GM12872 (cell line): ENCODE measurements around the gene MAFB.

Source experiments
- TF ChIP-seq, protein P1 (sequence below): IDR thresholded peaks from 3 replicates; pipeline ENCODE4 v1.5.1; 2011; ENCODE audit warnings: low read depth, mild to moderate bottlenecking, low read length, moderate library complexity; ENCODE audit not compliant: insufficient read depth

Gene MAFB

DNA sequence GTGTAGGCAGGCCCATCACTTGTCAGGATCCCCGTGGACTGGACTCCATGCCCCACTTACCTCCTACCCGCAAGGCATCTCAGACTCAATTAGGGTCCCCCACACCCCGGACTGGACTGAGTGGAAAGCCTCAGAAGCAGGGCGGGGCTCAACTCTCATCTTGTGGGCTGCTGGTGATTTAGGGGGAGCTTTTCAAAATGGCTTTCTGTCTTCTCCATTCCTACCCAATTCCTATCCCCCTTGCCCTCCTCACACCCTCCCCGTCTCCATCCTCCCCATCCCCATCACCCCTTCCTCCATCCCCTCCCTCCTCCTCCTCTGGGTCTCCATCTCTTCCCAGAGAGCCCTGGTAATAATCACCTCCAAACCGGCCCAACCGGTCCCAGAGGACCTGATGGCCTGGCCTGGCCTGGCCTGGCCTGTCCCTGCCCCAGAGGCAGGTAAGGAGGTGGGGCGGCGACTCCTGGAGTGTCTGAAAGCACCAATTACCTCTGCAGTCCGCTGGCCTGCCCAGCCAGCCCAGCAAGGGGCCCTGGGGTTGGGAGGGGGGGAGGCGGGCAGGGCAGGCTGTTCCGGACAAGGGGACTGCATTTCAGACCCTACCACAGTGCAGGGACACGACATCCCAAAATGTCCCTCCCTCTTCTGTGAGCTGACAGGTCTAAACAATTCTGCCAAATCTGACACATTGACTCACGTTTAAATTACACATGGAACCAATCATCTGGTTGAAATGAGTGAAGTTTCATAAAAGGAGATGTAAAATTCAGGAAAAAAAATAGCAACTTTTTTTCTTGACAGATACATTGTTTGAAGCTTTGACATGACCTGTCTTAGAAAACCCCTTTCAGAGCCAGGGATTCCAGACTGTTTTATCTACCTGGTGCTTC, 24.8 kb downstream of the MAFB start:
- TF ChIP-seq, protein P1, sequence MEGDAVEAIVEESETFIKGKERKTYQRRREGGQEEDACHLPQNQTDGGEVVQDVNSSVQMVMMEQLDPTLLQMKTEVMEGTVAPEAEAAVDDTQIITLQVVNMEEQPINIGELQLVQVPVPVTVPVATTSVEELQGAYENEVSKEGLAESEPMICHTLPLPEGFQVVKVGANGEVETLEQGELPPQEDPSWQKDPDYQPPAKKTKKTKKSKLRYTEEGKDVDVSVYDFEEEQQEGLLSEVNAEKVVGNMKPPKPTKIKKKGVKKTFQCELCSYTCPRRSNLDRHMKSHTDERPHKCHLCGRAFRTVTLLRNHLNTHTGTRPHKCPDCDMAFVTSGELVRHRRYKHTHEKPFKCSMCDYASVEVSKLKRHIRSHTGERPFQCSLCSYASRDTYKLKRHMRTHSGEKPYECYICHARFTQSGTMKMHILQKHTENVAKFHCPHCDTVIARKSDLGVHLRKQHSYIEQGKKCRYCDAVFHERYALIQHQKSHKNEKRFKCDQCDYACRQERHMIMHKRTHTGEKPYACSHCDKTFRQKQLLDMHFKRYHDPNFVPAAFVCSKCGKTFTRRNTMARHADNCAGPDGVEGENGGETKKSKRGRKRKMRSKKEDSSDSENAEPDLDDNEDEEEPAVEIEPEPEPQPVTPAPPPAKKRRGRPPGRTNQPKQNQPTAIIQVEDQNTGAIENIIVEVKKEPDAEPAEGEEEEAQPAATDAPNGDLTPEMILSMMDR, result no peak

DNA sequence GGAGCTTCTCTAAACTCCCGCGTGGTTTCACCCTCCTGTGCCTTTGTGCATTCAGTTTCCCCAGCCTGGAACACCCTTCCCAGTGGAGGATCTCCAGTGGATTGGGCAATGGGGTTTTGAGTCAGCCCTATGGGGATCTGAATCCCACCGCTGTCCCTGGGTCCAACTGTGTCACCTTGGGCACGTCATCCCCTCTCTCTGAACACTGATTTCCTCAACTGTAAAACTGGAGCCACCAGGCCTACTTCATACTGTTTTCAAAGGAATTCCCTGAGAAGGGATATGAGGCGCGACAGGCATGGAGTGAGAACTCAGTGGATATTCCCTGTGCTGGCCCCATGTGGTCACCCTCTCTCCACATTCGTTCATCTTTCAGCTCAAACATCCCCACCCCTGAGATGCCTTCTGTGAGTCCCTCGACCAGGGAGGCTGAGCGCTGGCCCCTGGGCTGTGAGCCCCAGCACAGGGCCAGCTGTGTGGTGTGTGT, 25.7 kb downstream of the MAFB start:
- TF ChIP-seq, protein P1, result no peak

DNA sequence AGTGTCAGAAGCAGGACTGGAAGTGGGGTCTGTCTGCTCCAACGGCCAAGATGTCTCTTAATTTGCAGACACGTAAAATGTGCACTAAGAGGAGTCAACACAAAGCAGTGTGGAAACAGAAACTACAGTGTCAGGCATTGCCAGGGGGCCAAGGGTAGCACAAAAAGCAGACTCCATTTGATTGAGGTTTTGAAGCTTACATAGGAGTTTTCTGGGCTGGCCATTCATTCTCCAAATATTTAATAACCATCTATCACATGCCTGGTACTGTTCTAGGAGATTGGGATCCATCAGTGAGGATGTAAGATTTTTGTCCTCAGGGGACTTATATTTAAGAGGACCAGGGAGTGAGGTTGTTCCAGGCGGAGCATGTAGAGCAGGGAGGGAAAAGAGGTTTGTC, 29.5 kb downstream of the MAFB start:
- TF ChIP-seq, protein P1, result no peak

DNA sequence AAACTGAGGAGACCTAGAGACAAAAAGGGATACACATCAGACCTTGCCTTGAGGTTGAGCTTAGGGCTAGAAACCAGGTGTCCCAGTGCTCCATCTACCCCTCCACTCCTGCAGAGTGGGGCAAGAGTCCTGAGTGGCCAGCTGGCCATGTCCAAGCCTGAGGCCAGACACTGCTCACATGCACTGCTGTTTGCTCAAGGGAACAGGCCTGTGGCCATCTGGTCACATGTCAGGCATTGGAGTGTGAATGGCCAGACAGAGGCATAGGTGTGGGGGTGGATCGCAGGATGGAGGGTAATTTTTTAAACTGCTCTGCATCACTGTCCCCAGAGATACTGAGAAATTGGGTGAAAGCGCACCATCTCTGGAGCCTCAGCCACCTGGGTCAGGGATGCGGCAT, 30.5 kb downstream of the MAFB start:
- TF ChIP-seq, protein P1, result no peak

DNA sequence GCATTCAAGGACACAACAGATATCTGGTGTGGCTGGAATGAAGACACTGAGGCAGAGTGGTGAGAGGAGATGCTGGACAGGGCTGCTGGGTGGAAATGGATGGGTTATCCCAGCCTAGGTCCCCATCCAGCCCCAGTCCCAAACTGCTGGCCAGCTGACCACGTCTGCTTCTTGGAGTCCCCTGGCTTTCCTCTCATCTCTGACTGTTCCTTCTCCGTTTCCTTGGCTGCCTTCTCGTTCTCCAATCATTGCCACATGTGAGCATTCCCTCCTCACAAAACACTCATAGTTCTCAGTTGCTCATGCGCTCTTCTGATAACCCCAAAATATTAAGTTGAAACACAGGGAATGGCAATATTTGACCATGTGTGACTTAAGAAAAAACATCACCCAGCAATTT, 31.5 kb downstream of the MAFB start:
- TF ChIP-seq, protein P1, result no peak

DNA sequence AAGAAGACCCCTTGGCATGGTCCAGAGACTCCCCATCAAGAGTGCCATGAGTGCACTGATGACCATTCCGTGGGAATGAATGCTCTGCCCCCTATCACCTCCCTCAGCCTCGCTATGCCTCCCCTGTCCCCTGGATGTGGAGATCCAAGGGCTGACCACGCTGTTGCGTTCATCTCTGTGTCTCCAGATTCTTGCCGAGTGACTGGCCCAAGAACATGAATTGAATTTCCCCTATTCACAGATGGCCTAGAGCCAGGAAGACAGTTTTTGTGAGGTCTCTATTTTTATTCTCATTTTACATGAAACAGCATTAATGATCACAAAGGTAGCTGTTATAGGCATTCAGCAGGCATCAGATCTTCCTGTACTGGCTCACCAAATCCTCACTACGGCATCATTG, 33.6 kb downstream of the MAFB start:
- TF ChIP-seq, protein P1, result no peak

DNA sequence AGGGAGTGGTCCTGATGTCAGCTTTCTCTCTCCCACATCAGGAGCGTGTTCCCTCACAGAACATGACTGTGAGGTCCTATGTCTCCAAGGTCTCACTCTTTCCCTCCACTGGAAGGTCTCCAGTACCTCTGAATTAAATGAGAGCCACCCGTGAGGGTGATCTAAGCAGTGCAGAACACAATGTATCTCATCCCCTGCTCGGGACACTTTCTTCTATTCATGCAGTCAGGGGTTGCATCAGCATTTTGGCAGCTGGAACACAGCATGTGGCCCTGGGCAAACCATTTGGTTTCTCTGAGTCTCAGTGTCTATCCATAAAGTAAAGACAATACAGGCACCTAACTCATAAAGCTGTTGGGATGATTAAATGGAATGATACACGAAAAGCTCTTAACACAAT, 34.2 kb downstream of the MAFB start:
- TF ChIP-seq, protein P1, result no peak
